ENCODE results near the gene DST.

- TF ChIP-seq CTCF (conservative IDR thresholded peaks at IDR 0.05; ENCODE audit: low read depth, low read length) (no peak), FOS (IDR thresholded peaks at IDR 0.05; ENCODE audit: low read depth, low read length) (no peak), USF2 (IDR thresholded peaks at IDR 0.05; ENCODE audit: low read depth, low read length) (no peak), ELK1 (IDR thresholded peaks at IDR 0.05; ENCODE audit: borderline replicate concordance, low read depth, low read length) (no peak), SMC3 (IDR thresholded peaks at IDR 0.05; ENCODE audit: low read depth, low read length) (no peak), POLR2A (IDR thresholded peaks at IDR 0.05; ENCODE audit: low read depth, low read length) (no peak), RCOR1 (IDR thresholded peaks at IDR 0.05; ENCODE audit: insufficient replicate concordance, low read length) (no peak), NFE2L2 (IDR thresholded peaks at IDR 0.05; ENCODE audit: low read depth, low read length) (no peak), RAD21 (IDR thresholded peaks at IDR 0.05; ENCODE audit: low read length) (no peak), MXI1 (IDR thresholded peaks at IDR 0.05; ENCODE audit: borderline replicate concordance, low read depth, low read length) (no peak), RFX5 (IDR thresholded peaks at IDR 0.05; ENCODE audit: low read depth, low read length) (no peak), CEBPB (IDR thresholded peaks at IDR 0.05; ENCODE audit: low read depth, low read length) (no peak)
Measured at GRCh38 chr6:56601390-56601789, 41.3 kb downstream of the DST start.
